HG02852 (cell line): Measurements from ENCODE around the gene HNF1B.

Experiments used
- ATAC-seq: cut with Tn5 transposase; IDR thresholded peaks from one replicate; pipeline ENCODE4 v1.9.1; 2021; ENCODE audit warnings: mild to moderate bottlenecking, moderate library complexity; ENCODE audit not compliant: unreplicated experiment

The HNF1B gene

GRCh38 chr17:37674511-37674910 lies 70.3 kb downstream of the HNF1B start:
- ATAC-seq: no peak

GRCh38 chr17:37673386-37673785 lies 71.5 kb downstream of the HNF1B start:
- ATAC-seq: no peak

- no peak for ATAC-seq
These were observed 72.2 kb downstream of the HNF1B start for GRCh38 chr17:37672548-37673078.

- no peak for ATAC-seq
These were observed 72.9 kb downstream of the HNF1B start for GRCh38 chr17:37671824-37672547.

- no peak for ATAC-seq
These were observed 73.6 kb downstream of the HNF1B start for GRCh38 chr17:37671028-37671823.

GRCh38 chr17:37667039-37667438 lies 77.8 kb downstream of the HNF1B start:
- ATAC-seq: no peak

GRCh38 chr17:37664214-37664613 lies 80.6 kb downstream of the HNF1B start:
- ATAC-seq: no peak

- ATAC-seq: no peak
These were observed 82.5 kb downstream of the HNF1B start for GRCh38 chr17:37662353-37662752.

- ATAC-seq: no peak
These were observed 83.4 kb downstream of the HNF1B start for GRCh38 chr17:37661400-37662014.

GRCh38 chr17:37659925-37660324 lies 84.9 kb downstream of the HNF1B start:
- ATAC-seq: no peak

GRCh38 chr17:37657202-37657601 lies 87.7 kb downstream of the HNF1B start:
- ATAC-seq: no peak

GRCh38 chr17:37651849-37652248 lies 93.0 kb downstream of the HNF1B start:
- ATAC-seq: no peak

- no peak for ATAC-seq
These were observed 94.3 kb downstream of the HNF1B start for GRCh38 chr17:37650419-37651003.

GRCh38 chr17:37648555-37648954 lies 96.3 kb downstream of the HNF1B start:
- no peak for ATAC-seq

- ATAC-seq: no peak
These were observed 97.0 kb downstream of the HNF1B start for GRCh38 chr17:37647856-37648255.

- no peak for ATAC-seq
These were observed 101.0 kb downstream of the HNF1B start for GRCh38 chr17:37643869-37644268.

GRCh38 chr17:37643118-37643766 lies 101.6 kb downstream of the HNF1B start, which contains the start of gene DDX52:
TSS of gene DDX52 (minus strand) at chr17:37643446. CDS start at chr17:37643420, 26 bp downstream.
- peak; percentile 94 for ATAC-seq

- no peak for ATAC-seq
These were observed 102.2 kb downstream of the HNF1B start for GRCh38 chr17:37642681-37643080.

- no peak for ATAC-seq
These were observed 104.8 kb downstream of the HNF1B start for GRCh38 chr17:37640015-37640414.

- ATAC-seq: no peak
These were observed 106.9 kb downstream of the HNF1B start for GRCh38 chr17:37637956-37638355.
